Breast epithelium (tissue), 3 donors: ENCODE results near the gene PLAAT3.

Experiments
- CTCF ChIP-seq, 3 donors: fragments of 450-650 bp; IDR thresholded peaks; one replicate each; pipeline ENCODE4 v1.5.1; 2016 to 2017; ENCODE audit warnings: antibody characterized with exemption in 3 of 3, mild to moderate bottlenecking in 3 of 3, moderate library complexity in 3 of 3
- POLR2AphosphoS5 ChIP-seq, 3 donors: sonication (generic); formaldehyde crosslinking; IDR thresholded peaks; one replicate each; pipeline ENCODE4 v1.6.1; 2017; ENCODE audit warnings: antibody characterized with exemption in 3 of 3

GRCh38 chr11:63551091-63551888 is 62.9 kb downstream of the PLAAT3 start:
- TF ChIP-seq CTCF (IDR thresholded peaks at IDR 0.05) (no peak), POLR2AphosphoS5 (IDR thresholded peaks at IDR 0.05) (no peak)
